K562 (cell line): ENCODE data around the gene MARCHF5. TPM values are rescaled to one million over a fixed set of nuclear protein-coding genes. Genes with fewer than 3 reads are reported as not detected.

ENCODE experiments used
- ATAC-seq: fragments of 200-7000 bp; cut with Tn5 transposase; 3 replicates; pipeline ENCODE4 v1.9.1; 2020; ENCODE audit warnings: moderate library complexity
- BruUV-seq: library from RNA; stranded (reverse); fragments of 400-500 nt; replicated peaks from 2 replicates; lab custom pipeline; 2021; lab: Mats Ljungman, UMichigan
- CTCF ChIA-PET: fragments of 300-600 bp; formaldehyde crosslinking; extraction: SDS; loops from one replicate; lab custom pipeline; 2021; ENCODE audit warnings: low intra/inter-chr PET ratio; lab: Yijun Ruan, JAX
- POLR2A ChIA-PET: fragments of 300-600, 350-650 bp; sonication (Branson Sonifier 250); formaldehyde crosslinking; extraction: SDS; loops from one replicate; lab custom pipeline; 2021; ENCODE audit warnings: antibody characterized with exemption, inconsistent platforms; lab: Yijun Ruan, JAX
- DNase-seq, 4 experiments: peaks; one replicate each; pipeline versions ENCODE4 v3.0.0 to v3.0.0-alpha.2; 2011 to 2018; ENCODE audit warnings: low spot score in 3 of 4, mixed read lengths in 3 of 4; ENCODE audit errors: extremely low read depth in 1 of 4
- FAIRE-seq: peaks from 2 replicates; lab custom pipeline; 2011; peaks lifted over from hg19 to GRCh38; lab: Jason Lieb, UNC
- H2AFZ ChIP-seq: 2 replicates; pipeline ENCODE4 v1.6.0; 2011; ENCODE audit warnings: low read depth, low read length, control low read depth, inconsistent platforms
- H3K27ac ChIP-seq: fragments of 200-600 bp; 3 replicates; pipeline ENCODE4 v1.8.0; 2011; ENCODE audit warnings: low read depth, mild to moderate bottlenecking, control low read depth, inconsistent platforms, low read length, moderate library complexity, mixed read lengths; ENCODE audit errors: extremely low read depth
- H3K27me3 ChIP-seq, 2 experiments: fragments of 300-600 bp in 1 of 2; 2 replicates in 1 of 2; 3 replicates in 1 of 2; pipeline versions ENCODE4 v1.6.0 to v1.8.0; 2011; ENCODE audit warnings: inconsistent platforms in 2 of 2, low read length in 2 of 2, mild to moderate bottlenecking in 1 of 2, mixed read lengths in 1 of 2, moderate library complexity in 1 of 2; ENCODE audit not compliant: control insufficient read depth in 2 of 2, insufficient read depth in 2 of 2
- H3K36me3 ChIP-seq: fragments of 300-600 bp; 3 replicates; pipeline ENCODE4 v1.8.0; 2011; ENCODE audit warnings: mild to moderate bottlenecking, low read length, inconsistent platforms; ENCODE audit not compliant: control insufficient read depth, insufficient read depth
- H3K4me1 ChIP-seq, 2 experiments: fragments of 200-600 bp in 1 of 2; replicated peaks in 1 of 2; 2 replicates in 1 of 2; 3 replicates in 1 of 2; pipeline versions ENCODE4 v1.5.1 to v1.8.0; 2011; ENCODE audit warnings: inconsistent platforms in 2 of 2, low read length in 2 of 2, mild to moderate bottlenecking in 1 of 2, mixed read lengths in 1 of 2, moderate library complexity in 1 of 2; ENCODE audit not compliant: control insufficient read depth in 2 of 2, insufficient read depth in 2 of 2
- H3K4me2 ChIP-seq: 2 replicates; pipeline ENCODE4 v1.6.1; 2011; ENCODE audit warnings: low read length, control low read depth, inconsistent platforms, mixed read lengths; ENCODE audit not compliant: insufficient read depth
- H3K4me3 ChIP-seq: fragments of 200-600 bp; sonication (generic), shearing (Covaris generic); 2 replicates; pipeline ENCODE4 v1.5.1; 2016; ENCODE audit warnings: control low read depth, inconsistent platforms
- H3K79me2 ChIP-seq: fragments of 200-600 bp; 3 replicates; pipeline ENCODE4 v1.8.0; 2011; ENCODE audit warnings: low read length, inconsistent platforms; ENCODE audit not compliant: control insufficient read depth, insufficient read depth
- H3K9ac ChIP-seq, 2 experiments: 2 replicates each; pipeline versions ENCODE4 v1.6.0 to v1.6.1; 2011; ENCODE audit warnings: low read depth in 2 of 2, low read length in 2 of 2, control low read depth in 1 of 2, inconsistent platforms in 1 of 2, mild to moderate bottlenecking in 1 of 2, mixed read lengths in 1 of 2; ENCODE audit not compliant: insufficient read depth in 1 of 2
- H3K9me1 ChIP-seq: one replicate; pipeline ENCODE4 v1.6.0; 2011; ENCODE audit warnings: inconsistent platforms, mild to moderate bottlenecking, low read length, moderate library complexity; ENCODE audit not compliant: control insufficient read depth, insufficient read depth
- H3K9me3 ChIP-seq: replicated peaks from 2 replicates; pipeline ENCODE4 v1.5.1; 2011; ENCODE audit warnings: low read depth, low read length, inconsistent platforms; ENCODE audit not compliant: control insufficient read depth, insufficient read depth
- H4K20me1 ChIP-seq: replicated peaks from 2 replicates; pipeline ENCODE4 v1.6.1; 2011; ENCODE audit warnings: low read length, inconsistent platforms, mixed read lengths; ENCODE audit not compliant: control insufficient read depth, insufficient read depth
- GATA2 ChIP-seq: sonication (generic); formaldehyde crosslinking; IDR thresholded peaks from 2 replicates; pipeline ENCODE4 v1.4.0; 2020; ENCODE audit warnings: mild to moderate bottlenecking, missing genetic modification reagents
- HDAC1 ChIP-seq, 2 experiments: fragments of 450-650 bp; IDR thresholded peaks; 2 replicates each; pipeline ENCODE4 v1.6.1; 2016 to 2017; ENCODE audit warnings: inconsistent platforms in 1 of 2, mild to moderate bottlenecking in 1 of 2, moderate library complexity in 1 of 2
- HSF4 ChIP-seq: fragments of 250-450 bp; sonication (Bioruptor Pico); IDR thresholded peaks from 2 replicates; pipeline ENCODE4 v2.1.2; 2022; ENCODE audit warnings: mild to moderate bottlenecking, moderate library complexity, borderline replicate concordance
- KHSRP ChIP-seq: fragments of 450-650 bp; IDR thresholded peaks from 2 replicates; pipeline ENCODE4 v1.6.1; 2017
- NCOA4 ChIP-seq: fragments of 450-650 bp; IDR thresholded peaks from 2 replicates; pipeline ENCODE4 v1.6.1; 2018; ENCODE audit warnings: mild to moderate bottlenecking; ENCODE audit not compliant: partially characterized antibody
- NFYB ChIP-seq: IDR thresholded peaks from 2 replicates; pipeline ENCODE4 v1.6.1; 2011; ENCODE audit warnings: mild to moderate bottlenecking, moderate library complexity; ENCODE audit not compliant: insufficient read length; ENCODE audit errors: extremely low read depth
- PRDM10 ChIP-seq: fragments of 450-650 bp; IDR thresholded peaks from 2 replicates; pipeline ENCODE4 v1.6.1; 2018; ENCODE audit not compliant: partially characterized antibody
- RNF219 ChIP-seq: fragments of 250-450 bp; sonication (Bioruptor Pico); IDR thresholded peaks from 2 replicates; pipeline ENCODE4 v1.5.0; 2022; ENCODE audit warnings: mild to moderate bottlenecking
- ZNF274 ChIP-seq: IDR thresholded peaks from 2 replicates; pipeline ENCODE4 v1.6.1; 2011; ENCODE audit warnings: low read depth, mild to moderate bottlenecking, low read length, moderate library complexity, borderline replicate concordance
- ZNF280B ChIP-seq: fragments of 250-450 bp; sonication (Bioruptor Pico); IDR thresholded peaks from 2 replicates; pipeline ENCODE4 v1.5.1; 2021; ENCODE audit warnings: mild to moderate bottlenecking
- ZNF77 ChIP-seq: fragments of 250-450 bp; sonication (Bioruptor Pico); IDR thresholded peaks from 2 replicates; pipeline ENCODE4 v1.5.0; 2020
- ZSCAN29 ChIP-seq: fragments of 450-650 bp; IDR thresholded peaks from 2 replicates; pipeline ENCODE4 v1.6.1; 2017
- WGBS: fragments of 100-300 bp; shearing (Covaris generic); methylation state at CpG from one replicate; pipeline ENCODE4 v1.1.6; 2016; ENCODE audit warnings: low coverage, mixed read lengths; ENCODE audit not compliant: insufficient coverage; ENCODE audit errors: missing lambda C conversion rate; 5-methylcytosine and 5-hydroxymethylcytosine counted together
- in situ Hi-C: fragments of 300-500 bp; cut with MboI; formaldehyde crosslinking; loops from 4 replicates; pipeline ENCODE4 v1.15.0; 2018; ENCODE audit warnings: inconsistent platforms, mixed read lengths
- intact Hi-C: fragments of 100-400 bp; cut with micrococcal nuclease; formaldehyde crosslinking; loops from 2 replicates; pipeline ENCODE4 v1.14.2; 2022
- polyA plus RNA-seq, 8 experiments: library from polyadenylated mRNA; depleted of rRNA in 4 of 8; stranded (reverse) in 5 of 8; unstranded in 3 of 8; fragments of >200 nt; fragmentation: Nextera tagmentation in 2 of 8; fragmentation: Illumina TruSeq in 1 of 8; extraction: Ambion mirVana in 2 of 8; extraction: Trizol in 1 of 8; gene quantifications; 2 replicates each; pipeline versions ENCODE4 v1.2.1 to v1.2.3, GENCODE V29; 2011 to 2014; ENCODE audit warnings: inconsistent platforms in 1 of 8, missing spikeins in 1 of 8
- total RNA-seq, 7 experiments: library from RNA; depleted of rRNA in 6 of 7; stranded (reverse); fragments of >200 nt in 6 of 7; fragmentation: Illumina TruSeq in 2 of 7; extraction: Trizol in 2 of 7; gene quantifications; 2 replicates each; pipeline versions ENCODE4 v1.2.1 to v1.2.3, GENCODE V29; 2011 to 2021; ENCODE audit warnings: low replicate concordance in 1 of 7
- TF ChIP-seq, protein P1 (sequence below): fragments of 250-450 bp; sonication (Bioruptor Pico); IDR thresholded peaks from 2 replicates; pipeline ENCODE4 v1.4.0; 2020

MARCHF5 gene
- total and polyA plus RNA-seq, 9 of the 15 experiments (the other 6 are each of a cell fraction or from before 2014, with no cell fraction given), result 3.4 to 27.2 (median 11.5) TPM

DNA sequence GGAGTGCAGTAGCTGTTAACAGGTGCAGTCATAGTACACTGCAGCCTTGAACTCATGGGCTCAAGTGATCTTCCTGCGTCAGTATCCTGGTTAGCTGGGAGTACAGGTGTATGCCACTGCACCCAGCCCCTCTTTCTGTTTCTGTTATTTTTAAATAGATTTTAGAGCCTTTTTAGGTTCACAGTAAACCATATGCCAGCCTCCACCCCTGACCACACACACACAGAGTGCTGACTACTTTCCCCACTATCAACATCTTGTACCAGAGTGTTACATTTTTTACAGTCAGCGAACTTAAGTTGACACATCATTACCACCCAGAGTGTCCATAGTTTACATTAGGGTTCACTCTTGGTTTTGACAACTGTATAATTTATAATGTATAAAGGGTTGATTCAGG is 32.1 kb downstream of the MARCHF5 start:
- POLR2A ChIA-PET, result no interaction called here
- FAIRE-seq, result no peak
- intact Hi-C loops, result no loop called here
- H3K9ac ChIP-seq, result no peak overlapping the region
- TF ChIP-seq ZNF274 (no peak), PRDM10 (no peak), HSF4 (CRISPR knock-in tag) (no peak), ZSCAN29 (no peak), NCOA4 (no peak), ZNF280B (no peak), NFYB (no peak), ZNF77 (CRISPR knock-in tag) (no peak), KHSRP (no peak), HDAC1 (IDR thresholded peaks at IDR 0.05) (no peak), GATA2 (no peak), RNF219 (CRISPR knock-in tag) (no peak)
- TF ChIP-seq, protein P1, sequence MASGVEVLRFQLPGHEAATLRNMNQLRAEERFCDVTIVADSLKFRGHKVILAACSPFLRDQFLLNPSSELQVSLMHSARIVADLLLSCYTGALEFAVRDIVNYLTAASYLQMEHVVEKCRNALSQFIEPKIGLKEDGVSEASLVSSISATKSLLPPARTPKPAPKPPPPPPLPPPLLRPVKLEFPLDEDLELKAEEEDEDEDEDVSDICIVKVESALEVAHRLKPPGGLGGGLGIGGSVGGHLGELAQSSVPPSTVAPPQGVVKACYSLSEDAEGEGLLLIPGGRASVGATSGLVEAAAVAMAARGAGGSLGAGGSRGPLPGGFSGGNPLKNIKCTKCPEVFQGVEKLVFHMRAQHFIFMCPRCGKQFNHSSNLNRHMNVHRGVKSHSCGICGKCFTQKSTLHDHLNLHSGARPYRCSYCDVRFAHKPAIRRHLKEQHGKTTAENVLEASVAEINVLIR (CRISPR knock-in tag), result no peak
- TF ChIP-seq, all 486 proteins: peak for 0
- in situ Hi-C loops, result no loop called here
- 75% methylated on average over 2 of the region's 2 CpGs for WGBS
- no peak for DNase-seq
- H2AFZ ChIP-seq, result no peak overlapping the region
- H3K27ac ChIP-seq, result no peak overlapping the region
- no peaks in the 10 kb centered on the region for H3K27me3 ChIP-seq
- CTCF ChIA-PET, result no interaction called here
- ATAC-seq, result no peak
- no peaks in the 10 kb centered on the region for H4K20me1 ChIP-seq
- H3K36me3 ChIP-seq, result 0 out of 3 replicates have a peak, but pooled peaks cover 6% of the 10 kb centered on the region
- H3K9me1 ChIP-seq, result no peaks in the 10 kb centered on the region
- no peak overlapping the region for H3K4me3 ChIP-seq
- peaks cover 13% of the 10 kb centered on the region; the same call in 2 of the 3 replicates for H3K79me2 ChIP-seq
- H3K4me2 ChIP-seq, result no peak overlapping the region
- H3K4me1 ChIP-seq, result no peaks in the 10 kb centered on the region; a peak in 1 of 5 replicates
- BruUV-seq, result no TSS peak
- H3K9me3 ChIP-seq, result no peaks in the 10 kb centered on the region
